Osteocyte (in vitro differentiated cells): ENCODE measurements around the gene CD163. TPM values are rescaled to one million over a fixed set of nuclear protein-coding genes. Genes with fewer than 3 reads are reported as not detected.
"Not testable (repeated sequence)": the region's sequence is repeated elsewhere in the genome, so short reads cannot be mapped to it uniquely, and the experiment has no call there.

Source experiments
- DNase-seq: peaks from one replicate; pipeline ENCODE4 v3.0.0; 2021; ENCODE audit warnings: mixed read lengths; ENCODE audit not compliant: unreplicated experiment; ENCODE audit errors: extremely low spot score
- H3K27ac Mint-ChIP-seq: one replicate; pipeline ENCODE4 v1.8.0; 2021; ENCODE audit warnings: mild to moderate bottlenecking, mixed read lengths; ENCODE audit not compliant: unreplicated experiment
- H3K27me3 Mint-ChIP-seq: one replicate; pipeline ENCODE4 v1.8.0; 2021; ENCODE audit warnings: mixed read lengths; ENCODE audit not compliant: unreplicated experiment
- H3K36me3 Mint-ChIP-seq: one replicate; pipeline ENCODE4 v1.8.0; 2021; ENCODE audit warnings: mixed read lengths; ENCODE audit not compliant: unreplicated experiment
- H3K4me1 Mint-ChIP-seq: one replicate; pipeline ENCODE4 v1.8.0; 2021; ENCODE audit warnings: mixed read lengths; ENCODE audit not compliant: unreplicated experiment
- H3K4me3 Mint-ChIP-seq: one replicate; pipeline ENCODE4 v1.8.0; 2021; ENCODE audit warnings: mild to moderate bottlenecking, moderate library complexity, mixed read lengths; ENCODE audit not compliant: unreplicated experiment
- H3K9me3 Mint-ChIP-seq: one replicate; pipeline ENCODE4 v1.8.0; 2021; ENCODE audit warnings: mixed read lengths; ENCODE audit not compliant: unreplicated experiment
- long read RNA-seq: library from polyadenylated mRNA; unstranded; transcript quantifications from one replicate; pipeline ENCODE4 v2.0.0, GENCODE V29; 2021
- total RNA-seq: library from RNA; stranded (reverse); gene quantifications from 2 replicates; pipeline ENCODE4 v1.2.1, GENCODE V29; 2021
- TF ChIP-seq, protein P1 (sequence below): fragments of 200-600 bp; sonication (generic); IDR thresholded peaks from 2 replicates; pipeline ENCODE4 v1.5.0; 2021; ENCODE audit warnings: antibody characterized with exemption, mild to moderate bottlenecking, moderate library complexity

CD163 gene
- not detected in 2 replicates for total RNA-seq
- long read RNA-seq = 0 reads

DNA sequence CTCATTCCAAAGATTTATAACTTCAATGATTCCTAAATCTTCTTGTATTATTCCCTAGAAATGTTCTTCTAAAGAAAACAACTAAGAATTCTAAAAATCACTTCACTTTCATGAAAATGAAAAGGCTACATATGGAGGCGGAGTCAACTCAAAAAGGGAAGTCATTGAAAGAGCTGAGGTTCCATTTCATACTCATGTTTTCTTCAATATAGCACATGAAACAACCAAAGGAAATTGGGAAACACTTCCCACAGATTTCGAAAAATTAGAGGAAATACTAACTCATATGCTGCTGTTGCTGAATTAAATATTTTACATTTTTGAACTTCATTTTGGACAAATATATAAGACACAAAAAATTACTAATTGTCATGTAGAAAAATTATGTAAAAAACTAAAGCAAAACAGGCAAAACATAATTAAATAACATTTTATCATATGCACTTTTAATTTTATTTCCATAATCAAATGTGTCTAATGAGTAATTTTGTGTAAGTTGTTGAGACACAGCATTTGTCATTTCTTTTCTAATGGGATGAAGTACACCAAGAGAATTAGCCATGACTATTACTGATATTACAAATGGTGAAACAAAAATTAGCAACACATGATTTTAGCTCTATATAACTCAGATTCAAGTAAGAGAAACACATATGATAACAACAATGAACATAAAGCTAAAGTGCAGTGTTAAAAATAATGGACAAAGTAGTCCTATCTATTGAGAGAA, at the start of gene CD163:
TSS of gene CD163 (minus strand) at position 92 of the 730 bp plus-strand sequence. CDS start at position 5, 87 bp downstream.
- H3K9me3 Mint-ChIP-seq = no peaks in the 10 kb centered on the region
- peaks cover 4% of the 10 kb centered on the region for H3K4me1 Mint-ChIP-seq
- H3K27ac Mint-ChIP-seq = no peak within 1 kb of the TSS
- H3K4me3 Mint-ChIP-seq = no peak within 1 kb of the TSS
- DNase-seq = no peak
- H3K27me3 Mint-ChIP-seq = peaks cover 14% of the 10 kb centered on the region
- H3K36me3 Mint-ChIP-seq = no peaks in the 10 kb centered on the region
- TF ChIP-seq, protein P1, sequence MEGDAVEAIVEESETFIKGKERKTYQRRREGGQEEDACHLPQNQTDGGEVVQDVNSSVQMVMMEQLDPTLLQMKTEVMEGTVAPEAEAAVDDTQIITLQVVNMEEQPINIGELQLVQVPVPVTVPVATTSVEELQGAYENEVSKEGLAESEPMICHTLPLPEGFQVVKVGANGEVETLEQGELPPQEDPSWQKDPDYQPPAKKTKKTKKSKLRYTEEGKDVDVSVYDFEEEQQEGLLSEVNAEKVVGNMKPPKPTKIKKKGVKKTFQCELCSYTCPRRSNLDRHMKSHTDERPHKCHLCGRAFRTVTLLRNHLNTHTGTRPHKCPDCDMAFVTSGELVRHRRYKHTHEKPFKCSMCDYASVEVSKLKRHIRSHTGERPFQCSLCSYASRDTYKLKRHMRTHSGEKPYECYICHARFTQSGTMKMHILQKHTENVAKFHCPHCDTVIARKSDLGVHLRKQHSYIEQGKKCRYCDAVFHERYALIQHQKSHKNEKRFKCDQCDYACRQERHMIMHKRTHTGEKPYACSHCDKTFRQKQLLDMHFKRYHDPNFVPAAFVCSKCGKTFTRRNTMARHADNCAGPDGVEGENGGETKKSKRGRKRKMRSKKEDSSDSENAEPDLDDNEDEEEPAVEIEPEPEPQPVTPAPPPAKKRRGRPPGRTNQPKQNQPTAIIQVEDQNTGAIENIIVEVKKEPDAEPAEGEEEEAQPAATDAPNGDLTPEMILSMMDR = no peak

DNA sequence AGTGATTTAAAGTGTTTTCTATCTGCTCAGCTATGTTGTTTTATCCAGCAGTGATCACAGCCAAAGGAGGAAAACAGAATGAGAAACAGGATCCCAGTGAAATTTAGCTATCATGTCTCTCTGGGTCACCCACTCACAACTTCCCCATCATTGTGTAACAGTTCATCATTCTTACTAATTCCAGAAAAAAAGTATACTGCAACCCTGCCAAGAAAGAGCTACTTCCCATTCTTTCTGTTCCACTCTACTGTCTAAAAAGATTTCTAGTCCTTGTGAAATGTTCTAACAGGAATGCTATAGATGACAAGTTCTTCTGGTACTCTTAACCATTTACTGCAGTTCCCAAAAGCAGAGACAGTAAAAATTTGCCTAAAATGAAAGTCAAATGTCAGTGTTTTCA, 39.2 kb upstream of the CD163 start:
- TF ChIP-seq, protein P1 = no peak
- H3K9me3 Mint-ChIP-seq = no peaks in the 10 kb centered on the region
- peaks cover 2% of the 10 kb centered on the region for H3K27me3 Mint-ChIP-seq
- no peak overlapping the region for H3K27ac Mint-ChIP-seq
- H3K36me3 Mint-ChIP-seq = no peaks in the 10 kb centered on the region
- H3K4me3 Mint-ChIP-seq = no peak overlapping the region
- no peak for DNase-seq
- H3K4me1 Mint-ChIP-seq = no peaks in the 10 kb centered on the region

DNA sequence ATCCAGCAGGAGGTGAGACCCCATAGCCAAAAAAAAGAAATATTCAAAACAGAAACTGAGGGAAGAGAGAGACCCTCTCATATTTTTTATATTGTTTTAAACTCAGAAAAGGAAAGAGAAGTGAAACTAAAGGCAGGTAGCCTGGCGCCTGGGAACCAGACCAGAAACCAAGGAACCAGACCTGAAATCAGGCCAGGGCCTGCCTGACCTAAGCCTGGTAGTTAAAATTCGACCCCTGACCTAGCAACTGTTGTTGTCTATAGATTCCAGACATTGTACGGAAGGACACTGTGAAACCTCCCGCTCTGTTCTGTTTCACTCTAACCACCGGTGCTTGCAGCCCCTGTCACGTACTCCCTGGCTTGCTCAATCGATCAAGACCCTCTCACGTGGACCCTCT, 38.5 kb upstream of the CD163 start:
- Mint-ChIP-seq H3K36me3 (no peaks in the 10 kb centered on the region), H3K4me3 (no peak overlapping the region), H3K9me3 (no peaks in the 10 kb centered on the region), H3K4me1 (no peaks in the 10 kb centered on the region), H3K27ac (no peak overlapping the region), H3K27me3 (peaks cover 2% of the 10 kb centered on the region)
- no peak for DNase-seq
- TF ChIP-seq, protein P1 = no peak

DNA sequence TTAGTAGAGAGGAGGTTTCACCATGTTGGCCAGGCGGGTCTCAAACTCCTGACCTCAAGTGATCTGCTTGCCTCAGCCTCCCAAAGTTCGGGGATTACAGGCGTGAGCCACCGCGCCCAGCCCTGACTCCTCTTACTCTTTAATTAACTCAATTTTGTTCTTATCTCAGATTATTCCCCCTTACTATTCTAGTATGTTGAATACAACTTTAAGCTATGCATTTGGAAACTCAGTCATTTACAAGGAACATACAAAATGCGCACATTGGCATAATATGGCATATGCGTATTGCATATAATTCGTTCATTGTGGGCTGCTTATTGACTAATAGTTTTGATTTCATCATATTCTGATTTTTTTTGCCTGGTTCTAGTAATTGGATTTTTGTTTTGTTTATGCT, 10.8 kb upstream of the CD163 start:
- Mint-ChIP-seq H3K4me3 (no peak overlapping the region), H3K27me3 (peaks cover 7% of the 10 kb centered on the region), H3K4me1 (no peaks in the 10 kb centered on the region)

DNA sequence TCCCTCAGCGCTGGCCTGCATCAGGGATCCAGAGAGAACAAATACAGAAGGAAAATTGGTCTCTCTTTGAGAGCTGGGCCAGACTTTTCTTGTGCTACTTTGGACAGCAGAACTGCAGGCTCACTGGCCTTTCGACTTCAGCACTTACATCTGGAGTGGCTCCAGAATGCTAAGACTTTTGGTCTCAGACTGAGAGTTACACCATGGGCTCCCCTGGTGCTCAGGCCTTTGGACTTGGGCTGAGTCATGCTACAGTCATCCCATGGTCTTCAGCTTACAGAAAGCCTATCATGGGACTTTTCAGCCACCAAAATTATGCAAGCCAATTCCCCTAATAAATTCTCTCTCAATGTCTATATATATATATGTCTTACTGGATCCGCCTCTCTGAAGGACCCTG, 9.0 kb upstream of the CD163 start:
- no peak for DNase-seq
- Mint-ChIP-seq H3K4me1 (no peaks in the 10 kb centered on the region), H3K4me3 (no peak overlapping the region), H3K36me3 (no peaks in the 10 kb centered on the region), H3K27me3 (no peaks in the 10 kb centered on the region), H3K9me3 (no peaks in the 10 kb centered on the region), H3K27ac (no peak overlapping the region)
- TF ChIP-seq, protein P1 = no peak

More for the DNA sequence above, 10.8 kb upstream of the CD163 start:
- TF ChIP-seq, protein P1 = no peak
- no peaks in the 10 kb centered on the region for H3K36me3 Mint-ChIP-seq
- no peak overlapping the region for H3K27ac Mint-ChIP-seq
- no peaks in the 10 kb centered on the region for H3K9me3 Mint-ChIP-seq
- DNase-seq = no peak

DNA sequence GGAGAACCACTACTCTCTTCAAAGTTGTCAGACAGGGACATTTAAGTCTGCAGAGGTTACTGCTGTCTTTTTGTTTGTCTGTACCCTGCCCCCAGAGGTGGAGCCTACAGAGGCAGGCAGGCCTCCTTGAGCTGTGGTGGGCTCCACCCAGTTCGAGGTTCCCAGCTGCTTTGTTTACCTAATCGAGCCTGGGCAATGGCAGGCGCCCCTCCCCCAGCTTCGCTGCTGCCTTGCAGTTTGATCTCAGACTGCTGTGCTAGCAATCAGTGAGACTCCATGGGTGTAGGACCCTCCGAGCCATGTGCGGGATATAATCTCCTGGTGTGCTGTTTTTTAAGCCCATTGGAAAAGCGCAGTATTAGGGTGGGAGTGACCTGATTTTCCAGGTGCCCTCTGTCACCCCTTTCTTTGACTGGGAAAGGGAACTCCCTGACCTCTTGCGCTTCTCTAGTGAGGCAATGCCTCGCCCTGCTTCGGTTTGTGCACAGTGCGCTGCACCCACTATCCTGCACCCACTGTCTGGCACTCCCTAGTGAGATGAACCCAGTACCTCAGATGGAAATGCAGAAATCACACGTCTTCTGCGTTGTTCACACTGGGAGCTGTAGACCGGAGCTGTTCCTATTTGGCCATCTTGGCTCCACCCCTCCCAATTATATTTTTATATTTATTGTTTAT, 6.4 kb upstream of the CD163 start:
- not testable (repeated sequence) for DNase-seq, H3K27ac Mint-ChIP-seq, H3K4me1 Mint-ChIP-seq, H3K36me3 Mint-ChIP-seq, H3K4me3 Mint-ChIP-seq, H3K27me3 Mint-ChIP-seq, H3K9me3 Mint-ChIP-seq
